ENCODE data around the gene MAML2. TPM values are rescaled to one million over a fixed set of nuclear protein-coding genes. Genes with fewer than 3 reads are reported as not detected.
A peak's percentile ranks its signal among the peaks of the same experiment; 100 is the strongest.

MAML2 gene
- total RNA-seq, 2 experiments from 2014 or later: 14.1 to 14.3 TPM

- peaks cover 11% of the 10 kb centered on the region for H3K9me3 Mint-ChIP-seq
- H3K36me3 Mint-ChIP-seq: peaks cover 40% of the 10 kb centered on the region
- H3K4me1 Mint-ChIP-seq: peaks cover 83% of the 10 kb centered on the region
- H3K4me3 Mint-ChIP-seq: peak overlapping the region; percentile 14
- peak overlapping the region; percentile 91 for H3K27ac Mint-ChIP-seq
- no peak for DNase-seq
- H3K27me3 Mint-ChIP-seq: no peaks in the 10 kb centered on the region
These were observed 138.7 kb downstream of the MAML2 start for GRCh38 chr11:96204366-96204659.

- Mint-ChIP-seq H3K9me3 (peaks cover 11% of the 10 kb centered on the region), H3K4me1 (peaks cover 81% of the 10 kb centered on the region), H3K27me3 (no peaks in the 10 kb centered on the region), H3K4me3 (peak overlapping the region; percentile 14), H3K36me3 (peaks cover 39% of the 10 kb centered on the region), H3K27ac (peak overlapping the region; percentile 91)
- no peak for DNase-seq
These were observed 139.2 kb downstream of the MAML2 start for GRCh38 chr11:96203567-96204365.

- Mint-ChIP-seq H3K4me1 (peaks cover 75% of the 10 kb centered on the region), H3K9me3 (peaks cover 14% of the 10 kb centered on the region), H3K27ac (peak overlapping the region; percentile 83), H3K4me3 (no peak overlapping the region), H3K36me3 (peaks cover 57% of the 10 kb centered on the region), H3K27me3 (no peaks in the 10 kb centered on the region)
- no peak for DNase-seq
These were observed 142.8 kb downstream of the MAML2 start for GRCh38 chr11:96200243-96200642.

GRCh38 chr11:96199563-96200025, 143.4 kb downstream of the MAML2 start:
- Mint-ChIP-seq H3K27me3 (no peaks in the 10 kb centered on the region), H3K27ac (peak overlapping the region; percentile 83), H3K36me3 (peaks cover 58% of the 10 kb centered on the region), H3K4me1 (peaks cover 75% of the 10 kb centered on the region), H3K9me3 (peaks cover 14% of the 10 kb centered on the region), H3K4me3 (no peak overlapping the region)
- DNase-seq: no peak

- H3K36me3 Mint-ChIP-seq: peaks cover 59% of the 10 kb centered on the region
- DNase-seq: no peak
- peaks cover 14% of the 10 kb centered on the region for H3K9me3 Mint-ChIP-seq
- no peak overlapping the region for H3K4me3 Mint-ChIP-seq
- H3K4me1 Mint-ChIP-seq: peaks cover 80% of the 10 kb centered on the region
- no peaks in the 10 kb centered on the region for H3K27me3 Mint-ChIP-seq
- H3K27ac Mint-ChIP-seq: peak overlapping the region; percentile 73
These were observed 144.9 kb downstream of the MAML2 start for GRCh38 chr11:96197801-96198701.

GRCh38 chr11:96197103-96197502, 145.9 kb downstream of the MAML2 start:
- Mint-ChIP-seq H3K9me3 (peaks cover 12% of the 10 kb centered on the region), H3K4me1 (peaks cover 77% of the 10 kb centered on the region), H3K4me3 (no peak overlapping the region), H3K27ac (peak overlapping the region; percentile 13), H3K36me3 (peaks cover 58% of the 10 kb centered on the region), H3K27me3 (no peaks in the 10 kb centered on the region)
- DNase-seq: no peak

GRCh38 chr11:96196181-96196662, 146.8 kb downstream of the MAML2 start:
- Mint-ChIP-seq H3K27me3 (no peaks in the 10 kb centered on the region), H3K9me3 (peaks cover 14% of the 10 kb centered on the region), H3K4me1 (peaks cover 80% of the 10 kb centered on the region), H3K4me3 (no peak overlapping the region), H3K27ac (peak overlapping the region; percentile 26), H3K36me3 (peaks cover 60% of the 10 kb centered on the region)
- no peak for DNase-seq

- Mint-ChIP-seq H3K36me3 (peaks cover 61% of the 10 kb centered on the region), H3K4me1 (peaks cover 80% of the 10 kb centered on the region), H3K9me3 (peaks cover 10% of the 10 kb centered on the region), H3K4me3 (no peak overlapping the region), H3K27ac (peak overlapping the region; percentile 26), H3K27me3 (no peaks in the 10 kb centered on the region)
- DNase-seq: no peak
These were observed 147.3 kb downstream of the MAML2 start for GRCh38 chr11:96195671-96196070.

- peaks cover 10% of the 10 kb centered on the region for H3K9me3 Mint-ChIP-seq
- H3K27ac Mint-ChIP-seq: peak overlapping the region; percentile 86
- H3K27me3 Mint-ChIP-seq: no peaks in the 10 kb centered on the region
- peaks cover 62% of the 10 kb centered on the region for H3K36me3 Mint-ChIP-seq
- peak overlapping the region; percentile 35 for H3K4me3 Mint-ChIP-seq
- peaks cover 80% of the 10 kb centered on the region for H3K4me1 Mint-ChIP-seq
- DNase-seq: no peak
These were observed 148.2 kb downstream of the MAML2 start for GRCh38 chr11:96194581-96195374.

- Mint-ChIP-seq H3K27ac (peak overlapping the region; percentile 86), H3K4me3 (peak overlapping the region; percentile 18), H3K4me1 (peaks cover 81% of the 10 kb centered on the region), H3K9me3 (peaks cover 5% of the 10 kb centered on the region), H3K36me3 (peaks cover 55% of the 10 kb centered on the region), H3K27me3 (no peaks in the 10 kb centered on the region)
- no peak for DNase-seq
These were observed 149.1 kb downstream of the MAML2 start for GRCh38 chr11:96193745-96194443.

GRCh38 chr11:96191752-96192151, 151.2 kb downstream of the MAML2 start:
- H3K9me3 Mint-ChIP-seq: peaks cover 2% of the 10 kb centered on the region
- H3K27me3 Mint-ChIP-seq: no peaks in the 10 kb centered on the region
- DNase-seq: no peak
- peaks cover 84% of the 10 kb centered on the region for H3K4me1 Mint-ChIP-seq
- no peak overlapping the region for H3K4me3 Mint-ChIP-seq
- H3K27ac Mint-ChIP-seq: no peak overlapping the region
- H3K36me3 Mint-ChIP-seq: peaks cover 40% of the 10 kb centered on the region

- Mint-ChIP-seq H3K4me3 (peak overlapping the region; percentile 33), H3K27ac (peak overlapping the region; percentile 95), H3K36me3 (peaks cover 33% of the 10 kb centered on the region), H3K9me3 (peaks cover 2% of the 10 kb centered on the region), H3K27me3 (no peaks in the 10 kb centered on the region), H3K4me1 (peaks cover 79% of the 10 kb centered on the region)
- DNase-seq: no peak
These were observed 153.6 kb downstream of the MAML2 start for GRCh38 chr11:96189351-96189750.

GRCh38 chr11:96188243-96189006, 154.6 kb downstream of the MAML2 start:
- no peaks in the 10 kb centered on the region for H3K27me3 Mint-ChIP-seq
- peaks cover 2% of the 10 kb centered on the region for H3K9me3 Mint-ChIP-seq
- H3K4me1 Mint-ChIP-seq: peaks cover 73% of the 10 kb centered on the region
- H3K36me3 Mint-ChIP-seq: peaks cover 27% of the 10 kb centered on the region
- H3K27ac Mint-ChIP-seq: peak overlapping the region; percentile 95
- peak; percentile 51 for DNase-seq
- H3K4me3 Mint-ChIP-seq: peak overlapping the region; percentile 42

Data from activated naive CD8-positive, alpha-beta T cell treated with anti-CD3 and anti-CD28 coated beads for 36 hours (primary cell).